Right renal cortex interstitium (tissue), 3 donors: ENCODE results near the gene HDDC3. TPM values are rescaled to one million over a fixed set of nuclear protein-coding genes. Genes with fewer than 3 reads are reported as not detected.
A peak's percentile ranks its signal among the peaks of the same experiment; 100 is the strongest.
"Not testable (repeated sequence)": the region's sequence is repeated elsewhere in the genome, so short reads cannot be mapped to it uniquely, and the experiment has no call there.

Source experiments
- DNase-seq, 3 donors: peaks; one replicate each; pipeline ENCODE4 v3.0.0-alpha.2; 2013; ENCODE audit warnings: low read depth in 3 of 3, low spot score in 2 of 3
- polyA plus RNA-seq, 3 donors: library from polyadenylated mRNA; unstranded; fragments of 120-200 nt; gene quantifications; one replicate each; pipeline ENCODE4 v1.2.1, GENCODE V29; 2013; ENCODE audit not compliant: insufficient read length in 3 of 3

Gene HDDC3
- polyA plus RNA-seq, 3 donors, result 12.5 to 16.1 (median 15.9) TPM

- no peak for DNase-seq
Observed at GRCh38 chr15:90911906-90912769, 20.2 kb downstream of the HDDC3 start.

GRCh38 chr15:90911302-90911623, 21.1 kb downstream of the HDDC3 start:
- DNase-seq, result no peak

GRCh38 chr15:90910441-90911301, 21.7 kb downstream of the HDDC3 start:
- no peak for DNase-seq

GRCh38 chr15:90909976-90910375, 22.4 kb downstream of the HDDC3 start:
- DNase-seq, result no peak

- DNase-seq, result not testable (repeated sequence)
Observed at GRCh38 chr15:90909449-90909848, 22.9 kb downstream of the HDDC3 start.

GRCh38 chr15:90907838-90908507, 24.4 kb downstream of the HDDC3 start:
- no peak for DNase-seq

- DNase-seq, result no peak
Observed at GRCh38 chr15:90907051-90907660, 25.2 kb downstream of the HDDC3 start.

- no peak for DNase-seq
Observed at GRCh38 chr15:90906181-90906849, 26.0 kb downstream of the HDDC3 start.

- no peak for DNase-seq
Observed at GRCh38 chr15:90905306-90906180, 26.8 kb downstream of the HDDC3 start.

GRCh38 chr15:90904746-90905145, 27.6 kb downstream of the HDDC3 start:
- DNase-seq, result no peak

- no peak for DNase-seq
Observed at GRCh38 chr15:90903733-90904536, 28.4 kb downstream of the HDDC3 start.

GRCh38 chr15:90902840-90903732, 29.3 kb downstream of the HDDC3 start, which contains the start of gene MAN2A2:
Gene MAN2A2, plus strand, starts transcription at chr15:90903302. Its CDS starts 906 bp downstream, at chr15:90904208.
- no peak for DNase-seq

- peak in 1 of 3 donors; percentile 74 for DNase-seq
Observed at GRCh38 chr15:90902040-90902839, 30.1 kb downstream of the HDDC3 start.

- no peak for DNase-seq
Observed at GRCh38 chr15:90901175-90902039, 30.9 kb downstream of the HDDC3 start.

- not testable (repeated sequence) for DNase-seq
Observed at GRCh38 chr15:90897131-90897655, 35.2 kb downstream of the HDDC3 start.
